LHCN-M2 (cell line): Measurements from ENCODE around the gene COL23A1. TPM values are rescaled to one million over a fixed set of nuclear protein-coding genes. Genes with fewer than 3 reads are reported as not detected.
"Not testable (repeated sequence)": the region's sequence is repeated elsewhere in the genome, so short reads cannot be mapped to it uniquely, and the experiment has no call there.

ENCODE experiments used
- DNase-seq: peaks from one replicate; pipeline ENCODE4 v3.0.0-alpha.2; 2012; ENCODE audit warnings: low read depth
- total RNA-seq: library from RNA; depleted of rRNA; stranded (reverse); fragments of >200 nt; gene quantifications from 2 replicates; pipeline ENCODE4 v1.2.3, GENCODE V29; 2014

Gene COL23A1
- total RNA-seq, 1 experiment from 2014 or later, result not detected

DNA sequence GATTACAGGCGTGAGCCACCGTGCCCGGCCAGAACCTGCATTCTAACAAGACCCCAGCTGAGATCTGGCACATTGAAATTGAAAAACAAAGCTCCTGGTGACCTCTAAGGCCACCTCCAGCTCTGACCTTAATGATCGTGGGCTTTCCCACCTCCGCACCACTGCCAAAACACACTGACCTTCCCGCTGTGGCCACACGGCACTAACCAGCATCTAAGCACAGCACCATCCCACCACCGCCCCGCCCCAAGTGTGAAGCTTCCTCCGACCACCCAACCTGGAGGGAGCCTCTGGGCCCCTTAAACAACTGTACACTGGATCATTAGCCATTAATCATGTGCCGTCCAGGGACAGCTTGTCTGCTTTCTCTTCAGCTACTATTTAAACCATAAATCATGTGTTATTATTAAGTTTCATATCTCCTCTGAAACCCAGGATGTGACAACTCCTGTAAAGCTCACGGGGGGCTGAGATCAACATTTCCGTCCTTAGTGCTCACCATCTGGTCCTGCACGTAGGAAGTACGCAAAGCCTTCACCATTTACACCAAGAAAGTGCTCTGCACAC lies 80.6 kb downstream of the COL23A1 start:
- no peak for DNase-seq

DNA sequence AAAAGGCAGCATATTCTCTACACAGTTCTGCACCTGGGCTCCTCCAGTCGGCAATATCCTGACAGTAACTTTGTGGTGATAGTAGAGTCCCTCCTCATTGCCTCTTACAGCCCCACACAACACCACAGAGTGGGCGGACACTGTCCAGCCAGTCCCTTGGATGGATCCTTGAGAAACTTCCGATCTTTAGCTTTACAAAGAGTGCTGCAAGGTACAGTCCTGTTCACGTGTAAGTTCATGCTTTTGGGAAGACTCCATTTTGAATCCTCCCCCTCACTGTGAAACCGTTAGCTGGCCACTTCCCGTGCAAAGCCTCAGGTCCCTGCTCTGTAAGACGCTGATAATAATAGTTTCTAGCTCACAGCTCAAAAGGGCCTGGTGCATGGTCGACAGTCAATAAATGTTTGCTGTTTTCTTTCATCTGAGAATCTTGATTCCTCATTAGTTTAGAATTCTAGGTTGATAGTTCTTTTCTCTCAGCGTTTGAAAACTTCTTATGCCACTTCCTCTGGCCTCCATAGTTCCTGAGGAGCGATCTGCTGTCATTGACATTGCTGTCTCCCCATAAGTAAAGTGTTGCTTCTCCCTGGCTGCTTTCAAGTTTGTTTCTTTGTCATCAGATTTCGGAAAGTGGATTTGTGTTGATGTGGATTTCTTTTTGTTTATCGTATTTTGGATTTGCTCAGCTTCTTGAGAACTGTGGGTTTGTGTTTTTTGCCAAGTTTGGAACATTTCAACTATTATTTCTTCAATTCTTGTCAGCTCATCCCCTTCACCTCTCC lies 82.9 kb downstream of the COL23A1 start:
- no peak for DNase-seq

DNA sequence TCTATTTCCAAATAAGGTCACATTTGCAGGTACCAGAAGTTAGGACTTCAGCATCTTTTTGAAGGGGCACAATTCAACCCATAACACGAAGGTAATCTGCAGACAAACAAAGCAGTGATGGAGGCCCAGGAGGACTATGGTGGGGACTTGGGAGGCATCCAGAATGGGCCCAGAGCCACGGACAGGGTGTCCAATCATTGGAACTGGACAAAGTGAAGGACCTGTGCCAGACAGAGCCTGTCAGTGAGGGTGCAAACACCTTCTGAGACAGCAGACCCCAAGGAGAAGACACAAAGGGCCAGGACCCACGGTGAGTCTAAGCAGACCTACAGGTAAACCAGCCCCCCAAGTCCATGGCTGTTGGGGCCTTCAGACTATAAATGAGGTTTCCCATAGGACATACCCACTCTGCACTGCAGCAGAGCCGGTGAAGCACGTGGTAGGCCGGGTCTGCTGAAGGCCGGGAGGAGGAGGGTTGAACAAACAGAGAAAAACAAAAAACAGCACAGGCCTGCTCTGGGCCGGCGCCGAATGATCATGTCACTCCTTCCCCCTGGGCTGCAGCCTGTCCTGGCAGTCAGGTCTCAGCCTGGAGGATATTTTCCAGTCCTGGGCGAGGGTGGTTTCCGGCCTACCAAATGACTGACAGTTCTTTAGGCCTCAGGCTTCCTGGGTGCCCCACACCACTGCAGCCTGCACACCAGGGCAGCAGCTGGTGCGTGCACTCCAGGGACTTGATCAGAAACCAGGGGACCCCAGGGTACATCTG lies 84.4 kb downstream of the COL23A1 start:
- no peak for DNase-seq

DNA sequence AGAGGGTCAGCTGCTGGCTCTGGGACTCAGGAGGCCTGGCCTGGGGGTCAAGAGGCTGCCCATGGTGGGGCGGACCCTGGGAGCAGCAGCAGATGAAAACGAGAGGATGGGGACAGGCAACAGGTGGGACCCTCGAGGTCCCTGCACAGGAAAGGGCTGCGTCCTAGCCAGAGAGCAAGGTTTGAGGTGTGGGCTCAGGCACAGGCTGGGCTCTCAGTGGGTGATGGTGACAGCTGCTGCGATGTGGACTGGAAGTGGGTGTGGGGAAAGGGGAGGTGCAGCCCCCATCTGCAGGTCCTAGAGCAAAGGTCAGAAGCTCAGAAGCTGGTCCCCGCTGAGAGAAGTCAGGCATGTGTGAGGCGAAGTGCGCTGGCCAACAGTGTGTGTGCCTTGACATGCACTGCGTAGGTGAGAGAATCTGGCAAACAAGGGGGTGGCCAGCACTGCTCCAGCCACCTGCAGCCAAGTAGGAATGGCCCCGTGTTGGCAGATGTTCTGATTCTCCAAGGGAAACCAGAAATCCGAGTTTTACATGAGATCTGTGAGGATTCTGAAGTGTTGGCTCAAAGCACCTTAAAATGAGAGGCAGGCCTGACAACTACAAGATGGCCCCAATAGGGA lies 85.7 kb downstream of the COL23A1 start:
- DNase-seq, result no peak

DNA sequence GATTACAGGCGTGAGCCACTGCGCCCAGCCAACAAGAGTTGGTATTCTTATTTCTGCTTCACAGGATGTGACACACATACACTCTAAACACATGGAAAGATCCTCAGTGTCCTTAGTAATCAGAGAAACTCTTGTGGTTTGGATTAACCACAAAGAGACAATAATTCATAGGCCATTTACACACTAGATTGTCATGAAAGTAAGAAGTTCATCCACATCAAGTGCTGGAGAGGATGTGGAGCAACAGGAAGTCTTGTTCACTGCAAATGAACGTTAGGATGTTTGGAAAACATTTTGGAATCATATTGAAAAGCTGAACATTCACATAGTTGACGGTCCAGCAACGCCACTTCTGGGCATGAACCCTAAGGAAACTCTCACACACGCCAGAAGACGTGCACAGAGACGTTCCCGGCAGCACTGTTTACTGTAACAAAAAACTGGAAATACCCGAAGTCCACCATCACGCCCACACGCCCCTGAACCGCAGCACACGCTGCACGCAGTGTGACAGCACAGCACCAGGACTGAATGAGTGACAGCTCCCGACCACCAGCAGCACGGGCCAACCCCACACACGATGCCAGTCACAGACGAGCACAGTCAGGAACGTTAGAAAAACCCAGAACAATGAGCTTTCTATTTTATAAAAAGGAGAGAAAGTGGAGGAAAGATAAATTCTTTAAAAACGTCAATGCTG lies 87.6 kb downstream of the COL23A1 start:
- DNase-seq, result no peak

DNA sequence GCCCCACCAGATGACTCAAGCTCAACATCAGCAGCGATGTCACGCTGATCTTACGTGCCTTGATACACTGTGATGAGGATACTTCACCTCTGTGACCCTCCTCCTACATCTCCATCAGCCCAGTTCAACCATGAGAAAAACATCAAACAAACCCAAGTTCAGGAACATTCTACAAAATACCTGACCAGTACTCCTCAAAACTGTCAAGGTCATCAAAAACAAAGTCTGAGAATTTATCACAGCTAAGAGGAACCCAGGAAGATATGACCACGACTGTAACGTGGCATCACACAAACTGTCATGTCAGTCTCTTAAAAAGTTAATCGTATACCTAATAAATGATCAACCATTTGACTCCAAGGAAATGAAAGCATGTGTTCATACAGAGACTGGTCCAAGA lies 90.8 kb downstream of the COL23A1 start:
- DNase-seq, result no peak

DNA sequence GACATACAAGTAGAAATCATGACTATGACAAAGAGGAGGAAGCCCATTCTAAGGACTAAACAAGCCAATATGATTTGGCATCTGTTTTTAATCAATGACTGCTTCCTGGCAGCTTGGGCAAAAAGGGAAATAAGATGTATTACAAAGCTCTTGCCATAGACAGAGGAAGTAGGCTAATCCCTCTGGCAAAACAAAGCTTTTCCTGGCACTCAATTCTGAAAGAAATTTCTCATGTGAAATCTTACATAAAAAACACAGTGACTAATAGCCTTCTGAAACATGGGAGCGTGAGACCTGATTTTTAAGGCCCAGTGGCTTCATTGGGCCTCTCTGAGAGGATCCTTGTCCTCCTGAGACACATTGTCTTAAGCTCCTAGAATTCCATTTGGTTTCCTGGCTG lies 93.6 kb downstream of the COL23A1 start:
- DNase-seq, result no peak

DNA sequence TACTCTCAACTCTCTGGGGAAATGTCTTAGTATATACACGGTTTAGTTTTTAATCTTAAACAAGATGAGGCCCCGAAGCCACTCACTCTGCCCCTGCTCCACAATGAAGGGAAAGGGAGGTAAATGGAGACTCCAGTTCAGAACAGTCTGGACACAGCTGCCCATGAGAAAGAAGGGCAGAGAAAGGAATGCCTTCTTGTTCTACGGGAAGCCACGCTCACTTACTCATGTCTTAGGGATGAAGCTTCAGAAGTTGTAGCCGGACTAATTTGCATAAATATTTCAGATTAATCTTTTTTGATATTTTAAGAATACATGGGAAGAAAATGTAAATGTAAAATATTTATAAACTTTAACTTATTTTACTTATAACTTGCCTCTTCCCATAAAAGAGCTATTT lies 94.0 kb downstream of the COL23A1 start:
- DNase-seq, result no peak

DNA sequence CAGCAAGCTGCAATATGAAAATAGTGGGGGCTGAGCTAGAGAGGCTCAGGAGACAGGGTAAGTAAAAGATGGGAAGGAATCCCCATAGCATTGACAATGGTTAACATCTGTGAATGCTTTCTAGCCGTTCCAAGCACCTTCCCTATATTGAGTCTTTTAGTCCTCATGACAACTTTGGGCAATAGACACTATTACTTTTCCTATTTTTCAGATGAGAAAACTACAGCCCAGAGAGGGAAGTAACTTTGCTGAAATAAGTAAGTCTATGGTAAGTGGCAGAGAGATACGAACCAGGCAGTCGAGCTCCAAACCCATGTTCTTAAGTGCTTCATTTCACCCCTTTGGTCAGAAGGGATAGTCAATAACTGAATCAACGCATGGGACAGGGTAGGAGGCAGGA lies 94.5 kb downstream of the COL23A1 start:
- DNase-seq, result no peak

DNA sequence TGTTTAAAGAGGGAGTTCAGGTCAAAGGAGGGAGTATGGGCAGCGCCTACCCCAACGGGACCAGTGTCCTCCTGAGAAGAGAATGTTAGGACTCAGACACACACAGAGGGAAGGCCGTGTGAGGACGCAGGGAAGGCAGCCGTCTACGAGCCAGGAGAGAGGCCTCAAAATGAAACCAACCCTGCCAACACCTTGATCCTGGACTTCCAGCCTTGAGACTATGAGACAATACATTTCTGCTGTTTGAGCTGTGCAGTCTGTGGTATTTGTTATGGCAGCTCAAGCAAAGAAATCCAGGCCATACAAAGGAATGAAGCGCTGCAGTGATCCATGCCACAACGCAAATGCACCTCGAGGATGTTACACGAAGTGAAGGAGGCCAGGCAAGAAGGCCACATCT lies 97.9 kb downstream of the COL23A1 start:
- DNase-seq, result no peak

DNA sequence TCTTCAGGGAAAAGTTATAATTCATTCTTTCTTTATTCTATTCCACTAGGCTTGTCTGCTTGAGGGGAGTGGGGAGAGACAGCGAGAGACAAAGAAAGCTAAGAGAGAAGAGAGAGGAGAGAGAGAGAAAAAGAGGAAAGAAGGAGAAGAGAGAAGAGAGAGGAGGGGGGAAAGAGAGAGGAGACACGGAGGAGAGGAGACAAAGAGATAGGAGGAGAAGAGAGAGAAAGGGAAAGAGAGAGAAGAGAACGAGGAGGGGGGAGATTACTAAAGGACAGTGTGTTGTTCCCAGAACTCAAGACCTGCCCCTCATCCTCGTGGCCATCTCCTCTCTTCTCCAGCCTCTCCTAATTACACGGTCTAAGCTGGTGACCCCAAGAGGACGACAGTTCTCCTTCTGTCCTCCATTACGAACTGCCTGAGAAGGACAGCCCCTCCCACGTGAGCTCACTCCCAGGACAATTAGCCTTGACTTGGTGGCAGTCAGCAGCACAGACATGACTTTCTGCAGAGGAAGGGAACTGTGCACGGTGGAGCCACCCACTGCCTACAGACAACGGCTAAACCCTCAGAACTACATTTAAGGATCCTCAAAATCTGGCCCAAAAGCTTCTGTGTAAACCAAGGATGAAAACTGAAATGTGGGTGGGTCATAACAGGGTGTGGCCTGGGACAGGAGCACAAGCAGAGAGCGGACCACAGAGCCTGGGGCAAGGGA lies 99.1 kb downstream of the COL23A1 start:
- no peak for DNase-seq

DNA sequence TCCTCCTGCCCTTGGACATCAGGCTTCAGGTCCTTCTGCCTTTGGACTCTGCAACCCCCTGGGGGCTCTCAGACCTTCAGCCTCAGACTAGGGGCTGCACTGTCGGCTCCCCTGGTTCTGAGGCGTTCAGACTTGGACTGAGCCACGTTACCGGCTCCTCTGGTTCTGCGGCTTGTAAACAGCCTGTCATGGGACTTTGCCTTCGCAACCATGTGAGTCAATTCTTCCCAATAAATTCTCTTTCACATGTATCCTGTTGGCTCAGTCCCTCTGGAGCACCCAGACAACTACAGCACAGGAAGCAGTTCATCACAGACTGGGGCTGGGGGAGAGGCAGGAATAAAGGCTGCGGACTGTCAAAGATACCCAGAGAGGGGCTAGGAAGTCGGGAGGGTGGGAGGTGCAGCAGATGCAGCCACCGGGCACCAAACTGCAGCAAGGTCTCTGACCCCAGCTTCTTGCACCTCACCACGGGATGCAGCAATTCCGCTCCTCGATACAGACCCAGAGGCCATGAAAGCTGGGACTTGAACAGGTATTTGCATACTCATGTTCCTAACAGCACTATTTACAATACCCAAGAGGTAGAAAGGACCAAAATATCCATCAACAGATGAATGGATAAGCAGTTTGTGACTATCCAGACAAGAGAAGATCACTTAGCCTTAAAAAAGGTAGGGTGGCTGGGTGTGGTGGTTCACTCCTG lies 100.8 kb downstream of the COL23A1 start:
- DNase-seq, result no peak

DNA sequence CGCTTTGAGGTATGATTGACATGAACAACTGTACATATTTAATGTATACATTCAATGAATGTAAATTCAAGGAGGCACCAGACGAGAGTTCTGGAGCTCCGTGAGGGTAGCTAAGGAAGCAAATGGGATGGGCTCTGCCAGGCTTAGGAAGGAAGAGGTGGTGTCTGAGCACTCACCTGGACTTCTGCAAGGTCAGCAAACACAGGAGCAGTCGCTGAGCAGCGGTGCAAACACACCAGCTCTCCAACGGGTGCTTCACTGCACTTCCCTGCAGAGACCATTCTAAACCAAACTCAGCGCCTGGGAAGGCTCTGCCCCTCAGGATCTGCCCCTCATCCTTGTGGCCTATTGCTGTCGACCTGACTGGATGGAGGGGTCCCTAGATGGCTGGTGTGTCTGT lies 101.5 kb downstream of the COL23A1 start:
- no peak for DNase-seq

DNA sequence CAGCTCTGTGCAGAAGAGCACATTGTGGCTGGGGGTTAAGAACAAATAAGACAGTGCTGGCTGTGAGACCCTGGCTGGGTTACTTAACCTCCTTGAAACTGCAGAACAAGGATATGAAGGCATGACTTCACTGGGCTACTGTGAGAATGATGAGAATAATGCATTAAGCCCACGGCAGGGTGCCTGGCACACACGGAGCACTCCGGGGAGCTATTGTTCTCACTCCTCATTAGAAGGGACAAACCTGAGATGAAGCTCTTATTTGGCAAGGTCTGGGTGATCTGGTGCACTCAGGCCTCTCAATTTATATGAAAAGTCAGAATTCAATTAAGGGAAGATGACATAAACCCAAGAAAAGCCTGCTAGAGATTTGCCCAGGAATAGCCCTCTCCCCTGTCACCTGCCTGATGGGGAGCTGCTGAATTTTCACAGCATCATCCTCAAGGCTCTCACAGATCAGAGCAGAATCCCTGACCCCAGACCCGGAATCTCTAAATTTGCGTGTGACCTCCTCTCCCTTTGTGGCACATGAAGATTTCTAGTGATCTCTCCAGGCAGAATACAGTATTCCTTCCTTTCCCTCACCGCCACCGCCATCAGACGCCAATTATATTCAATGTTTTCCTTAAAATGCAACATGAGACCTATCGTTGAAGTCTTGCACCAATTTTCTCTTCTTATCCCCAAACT lies 102.1 kb downstream of the COL23A1 start:
- DNase-seq, result no peak

DNA sequence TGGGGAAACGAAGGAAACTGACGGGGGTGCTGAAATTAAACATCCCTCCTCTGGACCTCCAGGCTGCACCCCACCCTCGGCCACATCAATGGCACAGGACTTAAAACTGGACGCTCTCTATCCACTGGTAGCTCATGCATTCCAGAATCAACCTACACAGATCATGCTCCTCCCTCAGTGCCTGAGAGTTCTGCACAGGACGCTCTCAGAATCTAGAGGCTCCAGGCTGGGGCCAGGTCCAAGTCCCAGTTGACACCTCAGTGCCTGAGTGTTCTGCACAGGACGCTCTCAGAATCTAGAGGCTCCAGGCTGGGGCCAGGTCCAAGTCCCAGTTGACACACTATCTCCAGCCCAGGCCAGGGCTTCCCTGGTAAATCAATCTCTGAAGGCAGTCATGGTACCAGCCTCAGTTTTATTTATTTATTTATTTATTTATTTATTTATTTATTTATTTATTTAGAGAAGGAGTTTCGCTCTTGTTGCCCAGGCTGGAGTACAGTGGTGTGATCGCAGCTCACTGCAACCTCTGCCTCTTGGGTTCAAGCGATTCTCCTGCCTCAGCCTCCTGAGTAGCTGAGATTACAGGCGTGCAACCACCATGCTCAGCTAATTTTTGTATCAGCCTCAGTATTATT lies 103.2 kb downstream of the COL23A1 start:
- DNase-seq, result not testable (repeated sequence)

DNA sequence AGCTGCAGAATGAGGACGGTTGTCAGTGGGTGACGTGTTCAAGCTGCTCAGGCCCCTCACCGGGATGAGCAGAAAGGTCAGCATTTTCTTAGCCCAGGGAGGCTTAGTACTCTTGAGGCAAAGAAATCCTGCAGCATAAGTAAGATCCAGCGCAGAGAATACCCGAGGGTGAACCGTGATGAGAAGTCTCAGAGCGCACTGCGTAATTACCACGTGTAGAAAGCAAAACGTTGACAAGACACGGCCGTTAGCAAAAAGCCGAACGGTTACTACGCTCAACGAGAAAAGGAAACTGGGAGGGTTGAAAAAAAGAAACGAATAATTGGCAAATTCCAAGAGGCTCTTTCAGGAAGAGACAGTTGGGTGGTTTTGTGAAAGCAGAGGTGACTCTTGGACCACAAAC lies 104.0 kb downstream of the COL23A1 start:
- no peak for DNase-seq

DNA sequence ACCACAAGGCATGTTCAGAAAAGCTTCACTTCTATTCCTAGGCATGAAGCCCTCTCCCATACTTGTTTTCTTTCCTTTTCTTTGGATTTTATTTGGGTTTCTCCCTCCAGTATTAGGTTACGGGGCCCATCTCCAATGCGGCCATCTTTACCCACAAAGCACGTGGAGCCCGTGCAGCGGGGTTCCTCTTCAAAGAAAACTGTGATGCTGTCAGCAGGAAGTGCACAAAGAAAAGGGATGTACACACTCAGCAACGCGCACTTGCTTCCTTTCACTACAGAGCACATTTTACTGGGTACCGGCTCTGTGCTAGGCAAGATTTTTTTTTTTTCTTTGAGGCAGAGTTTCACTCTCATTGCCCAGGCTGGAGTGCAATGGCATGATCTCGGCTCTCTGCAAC lies 106.6 kb downstream of the COL23A1 start:
- no peak for DNase-seq

DNA sequence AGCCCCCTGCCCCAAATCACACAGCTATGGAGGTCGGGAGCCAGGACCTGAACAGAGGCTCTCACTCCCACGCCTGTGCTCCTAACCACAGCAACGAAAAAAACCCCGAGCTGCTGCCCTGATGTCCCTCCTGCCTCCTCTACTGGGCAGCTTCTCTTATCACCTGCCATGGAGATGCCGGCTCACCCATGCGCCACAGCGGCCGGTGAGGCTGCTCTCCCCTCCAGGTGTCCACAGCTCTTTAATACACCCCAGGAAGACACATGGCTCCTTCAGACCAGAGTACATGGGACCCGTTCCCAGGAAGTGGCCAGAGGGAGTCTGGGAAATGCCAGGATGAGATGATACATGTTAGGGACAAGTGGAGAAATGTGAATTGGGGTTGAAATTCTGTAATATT lies 110.9 kb downstream of the COL23A1 start:
- DNase-seq, result no peak

DNA sequence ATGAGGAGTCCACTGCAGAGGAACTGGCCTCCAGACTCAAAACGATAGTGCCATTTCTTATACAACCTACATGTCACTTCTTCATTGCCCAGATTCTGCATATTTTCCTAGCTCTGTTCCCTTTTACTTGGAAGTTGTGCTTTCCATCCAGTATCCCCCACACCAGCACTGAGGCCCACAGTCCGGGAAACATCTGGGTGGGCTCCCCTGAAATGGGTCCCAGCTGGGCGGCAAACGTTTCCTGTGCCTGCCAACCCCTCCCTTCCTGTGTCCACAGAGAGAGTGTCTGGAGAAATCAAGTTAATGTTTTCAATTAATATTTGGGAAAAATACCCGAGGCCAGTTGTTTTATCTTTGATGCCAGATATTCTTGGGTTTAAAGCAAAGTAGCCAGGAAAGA lies 111.8 kb downstream of the COL23A1 start:
- DNase-seq, result no peak
